ENCODE results near the gene ADI1.
A peak's percentile ranks its signal among the peaks of the same experiment; 100 is the strongest.
"Not testable (repeated sequence)": the region's sequence is repeated elsewhere in the genome, so short reads cannot be mapped to it uniquely, and the experiment has no call there.

The ADI1 gene

DNA sequence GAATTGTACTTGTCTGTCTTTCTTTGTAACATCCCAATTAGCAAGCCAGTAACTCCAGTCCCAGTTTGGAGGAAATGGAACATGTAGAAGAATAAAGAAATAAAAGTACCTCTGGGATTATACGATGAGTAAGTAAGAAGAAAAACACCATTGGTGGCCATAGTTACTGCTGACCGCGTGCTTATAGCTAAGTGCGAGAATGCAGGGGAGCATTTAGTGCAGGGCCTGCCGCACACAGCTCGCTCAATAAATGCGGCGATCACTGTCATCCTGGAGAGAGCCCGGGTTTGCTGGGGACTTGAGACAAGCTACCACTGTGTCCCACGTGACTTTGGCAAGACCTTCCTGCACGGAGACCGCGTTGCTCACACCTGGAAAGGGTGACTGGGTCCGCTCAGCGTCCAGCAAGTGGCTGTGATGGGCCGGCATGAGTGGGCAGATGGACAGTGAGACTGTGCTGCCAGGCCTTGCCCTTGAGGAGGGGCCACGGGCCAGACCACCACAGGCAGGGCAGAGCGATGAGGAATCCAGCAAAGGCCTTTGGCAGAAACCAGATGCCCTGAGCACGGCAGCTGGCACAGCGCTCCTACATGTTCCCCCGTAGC is 54.8 kb downstream of the ADI1 start:
- DNase-seq (ENCODE audit: low spot score) (no peak), FAIRE-seq (no peak)

DNA sequence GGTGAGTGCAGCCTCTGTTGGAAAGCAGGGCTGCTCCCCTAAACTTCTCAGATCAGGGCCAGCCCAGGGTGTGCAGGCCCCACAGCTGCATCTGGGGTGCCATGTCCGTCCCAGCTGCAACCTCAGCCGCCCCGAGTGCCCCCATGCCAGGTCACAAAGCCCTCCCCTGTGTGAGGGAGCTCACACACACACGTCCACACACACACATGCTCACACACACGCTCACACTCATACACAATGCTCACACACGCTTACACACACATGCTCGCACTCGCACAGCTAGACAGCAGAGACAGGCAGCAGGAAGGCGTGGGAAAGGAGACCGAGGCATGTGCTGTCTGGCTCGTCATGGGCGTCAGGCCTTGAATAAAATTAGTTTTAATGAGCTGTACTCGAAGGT is 55.4 kb downstream of the ADI1 start:
- FAIRE-seq = no peak
- DNase-seq (ENCODE audit: low spot score) = no peak

DNA sequence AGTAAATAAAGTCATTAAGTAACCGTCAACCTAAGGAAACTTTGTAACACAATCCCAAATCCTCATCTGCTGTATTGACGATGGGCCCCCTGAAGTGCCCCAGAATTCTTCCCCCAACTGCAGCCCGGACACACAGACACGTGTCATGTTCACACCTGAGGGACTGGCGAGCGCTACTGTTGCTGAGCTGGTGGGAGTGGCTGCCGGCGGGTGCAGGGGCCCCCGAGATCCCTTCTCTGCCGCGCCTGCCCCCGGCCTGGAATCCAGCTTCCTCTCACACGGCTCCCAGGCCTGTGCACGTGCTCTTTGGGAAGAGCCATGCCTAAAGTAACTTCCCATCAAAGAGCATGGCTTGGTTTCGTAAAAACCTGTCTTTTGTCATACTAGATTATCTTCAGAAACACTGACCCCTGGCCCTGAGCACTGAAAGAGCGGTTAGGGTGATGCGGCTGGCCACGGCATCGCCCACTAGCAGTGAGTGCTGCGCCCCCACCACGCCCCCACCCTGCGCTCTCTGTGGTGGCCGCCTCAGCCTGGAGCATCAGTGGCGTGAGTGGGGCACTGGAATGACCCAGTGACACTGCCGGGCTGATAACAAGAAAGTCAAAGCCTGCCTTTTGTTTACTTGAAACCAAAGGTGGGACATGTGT is 56.0 kb downstream of the ADI1 start:
- DNase-seq (ENCODE audit: low spot score) (no peak), FAIRE-seq (no peak)

DNA sequence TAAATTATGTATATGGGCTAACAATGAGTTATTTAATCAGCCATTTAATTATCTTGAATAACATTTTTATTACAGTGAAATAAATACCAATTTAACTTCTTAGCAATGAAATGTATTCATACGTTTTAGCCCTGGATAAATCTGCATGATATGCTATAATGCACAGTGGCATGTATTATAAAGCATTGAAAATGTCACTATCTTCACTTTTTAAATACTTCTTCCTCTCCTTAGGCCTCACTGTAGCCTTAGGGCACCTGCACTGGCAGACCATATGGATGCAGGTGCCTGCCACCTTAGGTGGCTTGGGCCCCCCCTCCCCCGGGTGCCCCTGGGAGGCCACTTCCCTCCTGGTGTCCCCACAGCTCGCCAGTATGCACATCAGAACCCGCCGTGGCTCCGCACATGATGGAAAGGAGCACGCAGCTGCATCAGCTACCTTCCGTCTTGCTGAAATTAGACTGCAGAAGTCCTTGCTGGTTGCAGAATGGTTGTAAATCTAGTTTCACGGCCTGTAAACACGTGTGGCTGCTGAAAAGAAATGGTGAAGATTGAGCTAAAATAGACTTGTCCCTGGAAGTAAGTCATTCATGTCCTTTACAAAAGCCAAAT is 56.7 kb downstream of the ADI1 start:
- FAIRE-seq (no peak), DNase-seq (ENCODE audit: low spot score) (no peak)

DNA sequence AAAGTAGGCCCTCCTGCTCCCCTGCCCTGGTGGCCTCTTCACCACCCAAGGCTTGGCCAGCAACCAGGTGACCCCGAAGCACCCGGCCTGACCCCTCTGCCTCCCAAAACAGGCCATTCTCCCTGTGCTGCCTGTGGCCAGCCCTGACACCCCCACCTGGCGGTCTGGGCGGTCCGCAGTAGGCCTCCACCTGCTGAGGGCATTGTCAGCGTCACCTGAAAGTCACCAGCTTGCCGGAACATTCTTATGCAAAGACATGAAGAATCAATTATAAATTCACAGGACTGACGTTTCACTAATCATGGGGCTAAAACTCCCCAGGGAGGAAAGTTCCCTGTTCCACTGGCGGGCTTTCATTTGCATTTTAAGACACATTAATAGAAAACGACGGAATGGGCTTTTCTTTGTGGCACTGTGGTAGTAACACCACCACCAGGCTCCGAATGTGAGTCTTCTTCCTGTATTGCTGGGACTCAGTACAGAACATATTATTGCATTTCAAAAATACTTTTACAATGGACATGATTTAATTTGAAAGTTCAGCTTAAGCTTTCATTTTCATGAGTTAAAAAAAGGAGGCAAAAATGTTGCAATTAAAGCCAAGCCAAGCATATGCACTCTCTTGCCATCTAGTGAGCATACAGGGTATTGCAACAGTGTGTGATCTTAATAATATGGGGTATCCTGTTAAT is 57.4 kb downstream of the ADI1 start:
- no peak for FAIRE-seq
- peak; percentile 23 for DNase-seq (ENCODE audit: low spot score)

DNA sequence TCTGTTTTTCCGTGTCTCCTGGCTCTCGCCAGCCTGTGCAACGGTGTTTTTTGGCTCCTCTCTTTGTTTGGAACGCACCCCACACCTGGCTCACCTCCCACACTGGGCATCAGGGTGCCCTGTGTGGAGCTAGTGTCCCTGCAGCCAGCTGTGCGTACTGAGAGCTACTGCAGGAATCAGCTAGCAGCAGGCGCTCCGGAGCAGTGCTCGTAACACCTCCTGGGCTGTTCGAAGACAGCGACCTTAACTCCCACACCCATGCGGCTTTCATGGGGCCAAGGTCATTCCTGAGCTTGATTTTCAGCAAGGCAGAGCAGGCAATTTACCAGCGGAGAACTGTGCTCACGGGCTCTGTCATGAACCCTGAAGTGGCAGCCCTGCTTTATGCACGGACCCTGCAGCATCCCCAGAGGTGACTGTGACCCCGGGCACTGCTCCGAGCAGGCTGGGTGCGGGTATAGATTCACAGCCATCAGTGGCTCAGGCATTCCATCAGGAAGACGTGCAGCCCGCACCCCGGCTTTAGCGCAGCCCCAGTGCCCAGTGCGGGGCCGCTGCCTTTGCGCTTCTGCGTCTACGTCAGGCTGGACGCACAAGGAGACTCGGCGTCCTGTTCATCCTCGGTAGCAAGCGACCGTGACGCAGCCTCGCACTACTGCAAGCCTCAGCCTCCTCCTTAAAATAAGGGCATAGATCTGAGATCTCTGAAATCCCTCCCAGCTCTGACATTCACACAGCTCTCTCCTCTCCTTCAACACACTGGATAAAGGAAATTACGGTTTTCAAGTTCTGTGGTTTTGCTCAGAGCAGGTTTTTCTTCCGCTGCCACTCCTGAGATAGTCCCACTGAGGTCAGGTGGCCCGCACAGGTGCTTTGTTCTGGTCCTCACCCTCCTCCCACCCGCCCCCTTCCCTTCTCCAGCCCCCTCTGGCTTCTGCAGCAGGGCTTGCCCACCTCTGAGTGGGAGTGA is 58.2 kb downstream of the ADI1 start:
- FAIRE-seq (no peak), DNase-seq (ENCODE audit: low spot score) (no peak)

DNA sequence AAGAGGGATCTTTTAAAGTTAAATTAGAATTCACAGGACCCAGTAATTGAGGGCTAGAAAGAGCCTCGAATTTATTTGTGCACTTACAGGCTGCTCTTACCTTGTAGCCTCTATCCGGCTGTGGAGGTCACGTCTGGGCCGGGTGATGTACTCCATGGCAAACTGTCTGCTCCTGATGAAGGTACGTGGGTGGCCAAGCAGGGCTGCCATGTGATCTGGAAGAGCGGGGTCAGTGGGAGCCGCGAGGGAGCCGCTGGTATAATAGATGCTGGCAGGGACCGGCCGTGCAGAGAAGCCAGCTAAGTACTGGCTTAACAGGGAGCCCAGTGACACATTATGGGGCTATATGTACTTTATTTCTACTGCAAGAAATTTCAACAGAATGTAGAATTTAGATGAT is 59.2 kb downstream of the ADI1 start:
- FAIRE-seq (no peak), DNase-seq (ENCODE audit: low spot score) (no peak)

DNA sequence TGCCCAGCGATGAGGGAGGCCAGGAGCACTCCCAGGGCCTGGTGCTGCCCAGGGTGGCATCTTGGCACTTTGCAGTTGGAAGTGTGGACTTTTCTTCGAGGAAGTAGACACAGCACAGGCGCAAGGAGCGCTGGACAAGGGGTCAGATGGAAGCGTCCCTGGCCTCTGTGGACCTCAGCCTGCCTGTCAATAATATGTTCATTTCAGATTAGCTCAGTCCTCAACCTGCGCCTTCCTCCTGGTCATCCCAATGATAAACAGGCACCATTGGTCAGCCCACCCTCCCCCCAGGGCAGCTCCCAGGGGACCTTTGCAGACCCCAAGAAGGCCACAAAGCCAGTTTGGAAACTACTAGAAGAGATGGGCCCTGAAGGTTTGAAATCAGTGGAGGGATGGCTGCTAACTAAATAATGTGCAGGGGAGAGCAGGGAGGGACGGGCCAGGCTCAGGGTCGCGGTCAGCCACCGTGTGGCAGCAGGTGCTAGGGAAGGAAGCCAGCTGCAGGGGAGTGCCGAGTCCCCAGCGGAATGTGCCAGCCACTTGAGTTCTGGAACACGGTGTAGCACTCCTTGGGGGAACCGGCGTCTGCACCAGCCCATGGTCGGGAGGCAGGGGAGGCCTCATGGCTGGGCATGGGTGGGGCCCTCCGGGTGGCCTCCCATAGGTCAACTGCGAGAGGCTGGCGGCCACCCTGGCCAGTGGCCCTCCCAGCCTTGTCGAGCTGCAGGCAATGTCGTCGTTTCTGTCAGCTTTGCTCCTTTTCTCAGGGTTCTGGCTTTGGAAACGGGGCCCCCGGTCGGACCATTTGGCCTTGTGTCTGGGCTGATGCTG is 59.9 kb downstream of the ADI1 start:
- FAIRE-seq = no peak
- no peak for DNase-seq (ENCODE audit: low spot score)

DNA sequence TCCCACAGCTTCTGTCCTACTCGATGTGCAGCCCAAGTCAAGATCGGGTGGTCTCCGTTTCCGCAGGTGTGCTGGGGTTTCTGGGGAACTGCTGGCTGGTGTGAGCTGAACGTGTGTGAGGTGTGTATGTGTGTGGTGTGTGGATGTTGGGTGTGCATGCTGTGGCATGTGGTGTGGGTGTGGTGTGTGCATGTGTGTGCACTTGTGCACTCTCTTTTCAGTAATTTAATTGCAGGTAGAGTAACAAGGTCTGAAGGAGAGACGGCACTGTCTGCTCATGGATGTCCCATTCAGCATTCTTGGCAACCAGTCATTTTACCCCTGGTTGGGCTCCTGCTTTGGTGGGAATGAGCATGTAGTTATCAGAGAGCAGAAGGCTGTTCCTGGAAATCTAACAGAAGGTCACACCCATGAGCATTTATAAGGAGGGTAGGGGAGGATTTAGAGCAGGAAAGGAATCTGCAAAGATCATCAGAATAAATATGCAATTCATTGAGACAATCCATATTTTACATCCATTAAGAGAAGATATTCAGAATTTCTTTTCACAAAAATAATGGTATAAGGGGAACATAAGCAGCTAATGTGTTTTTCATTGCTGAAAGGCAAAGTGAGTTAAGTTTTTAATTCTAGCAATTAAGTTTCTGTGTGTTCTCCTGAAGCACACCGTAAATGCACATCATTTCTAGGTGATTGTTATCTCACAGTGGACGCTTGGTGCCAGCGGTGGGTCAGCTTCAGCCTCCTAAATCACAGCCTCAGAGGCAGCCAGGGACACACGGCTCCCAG is 60.7 kb downstream of the ADI1 start:
- FAIRE-seq (no peak), DNase-seq (ENCODE audit: low spot score) (no peak)

DNA sequence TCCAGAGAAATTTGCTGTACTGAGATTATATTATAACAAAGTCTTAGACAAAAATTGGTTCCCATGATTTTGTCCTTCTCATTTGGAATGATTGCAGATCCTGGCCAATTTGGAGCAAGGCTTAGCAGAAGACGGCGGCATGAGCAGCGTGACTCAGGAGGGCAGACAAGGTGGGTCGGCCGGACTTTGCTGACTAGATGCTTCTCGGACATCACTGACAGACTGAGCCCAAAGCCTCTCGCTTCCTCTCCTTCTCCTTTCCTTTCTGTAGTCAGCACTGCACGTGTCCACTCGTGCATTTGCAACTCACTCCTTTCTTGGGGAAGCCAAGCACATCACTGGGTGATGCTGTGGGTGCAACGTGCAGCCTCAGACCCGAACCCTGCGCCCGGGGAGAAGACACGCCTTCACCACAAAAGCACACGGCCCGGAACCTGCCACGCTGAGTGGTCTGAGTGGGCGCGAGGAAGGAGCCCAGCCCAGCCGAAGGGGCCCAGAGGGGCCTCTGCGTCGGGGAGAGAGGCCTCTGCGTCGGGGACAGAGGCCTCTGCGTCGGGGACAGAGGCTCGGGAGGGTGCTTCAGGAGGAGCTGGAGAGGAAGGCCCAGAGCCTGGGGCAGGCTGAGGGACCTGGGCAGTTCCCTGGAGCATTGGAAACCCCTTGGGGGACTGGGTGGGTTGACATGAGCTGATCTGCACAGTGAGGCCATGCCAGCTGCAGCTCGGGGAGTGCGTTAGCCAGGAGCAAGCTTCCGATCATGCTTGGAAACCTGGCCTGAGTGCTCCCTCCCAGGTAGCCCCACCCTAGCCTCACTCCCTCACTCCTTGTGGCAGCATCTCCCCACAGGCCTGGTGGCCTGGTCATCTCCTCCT is 61.6 kb downstream of the ADI1 start:
- DNase-seq (ENCODE audit: low spot score) (no peak), FAIRE-seq (no peak)

DNA sequence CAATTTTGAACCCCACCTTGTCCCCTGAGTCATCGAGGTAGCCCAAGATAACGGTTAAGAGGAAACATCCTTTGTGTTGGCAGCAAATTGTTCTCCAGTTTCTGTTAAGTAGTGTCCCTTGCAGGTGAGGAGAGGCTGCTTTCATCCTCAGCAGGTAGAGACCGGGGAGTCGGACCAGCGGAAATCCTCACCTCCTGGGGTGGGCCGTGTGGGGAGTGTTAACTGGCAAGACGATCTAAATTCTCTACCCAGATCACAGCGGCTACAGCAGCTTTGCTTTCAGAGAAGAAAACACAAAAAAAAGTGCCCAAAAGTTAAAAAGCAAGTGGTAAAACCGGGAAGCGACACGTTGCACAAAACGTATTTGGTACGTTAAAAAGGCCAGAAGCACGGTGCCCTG is 63.2 kb downstream of the ADI1 start:
- FAIRE-seq (no peak), DNase-seq (ENCODE audit: low spot score) (no peak)

DNA sequence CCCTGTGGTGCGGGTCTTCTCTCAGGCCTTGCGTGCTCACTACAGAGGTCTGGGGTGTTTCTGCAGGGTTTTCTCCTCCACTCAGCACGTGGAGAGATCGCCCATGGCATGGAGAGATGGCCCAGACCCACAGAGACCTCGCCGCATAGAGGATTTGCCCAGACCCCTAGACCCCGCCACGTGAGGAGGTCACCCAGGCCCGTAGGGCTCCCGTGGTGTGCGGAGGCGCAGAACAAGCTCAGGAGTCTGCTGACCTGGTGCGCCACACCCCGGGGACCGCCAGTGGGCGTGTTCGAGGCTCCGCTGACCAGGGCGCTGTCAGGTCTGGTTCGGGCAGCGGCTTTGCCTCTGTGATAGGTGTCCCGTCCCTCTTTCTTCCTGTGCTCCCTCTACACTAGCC is 64.5 kb downstream of the ADI1 start:
- DNase-seq (ENCODE audit: low spot score) = no peak
- FAIRE-seq = no peak

DNA sequence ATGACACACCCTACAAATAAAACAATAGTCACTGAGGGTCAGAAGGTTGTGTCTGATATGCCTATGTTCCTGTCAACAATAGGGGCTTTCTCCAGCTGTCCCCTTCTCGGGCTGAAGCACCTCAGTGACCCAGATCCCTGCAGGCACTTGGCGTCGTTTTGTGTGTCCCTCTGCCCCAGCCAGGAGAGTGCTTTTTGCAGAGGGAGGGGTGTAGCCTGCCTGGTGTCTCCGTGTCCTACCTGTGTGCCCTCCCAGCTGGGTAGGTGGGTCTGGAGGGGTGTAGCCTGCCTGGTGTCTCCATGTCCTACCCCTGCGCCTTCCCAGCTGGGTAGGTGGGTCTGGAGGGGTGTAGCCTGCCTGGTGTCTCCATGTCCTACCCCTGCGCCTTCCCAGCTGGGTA is 65.3 kb downstream of the ADI1 start:
- DNase-seq (ENCODE audit: low spot score); FAIRE-seq: not testable (repeated sequence)

DNA sequence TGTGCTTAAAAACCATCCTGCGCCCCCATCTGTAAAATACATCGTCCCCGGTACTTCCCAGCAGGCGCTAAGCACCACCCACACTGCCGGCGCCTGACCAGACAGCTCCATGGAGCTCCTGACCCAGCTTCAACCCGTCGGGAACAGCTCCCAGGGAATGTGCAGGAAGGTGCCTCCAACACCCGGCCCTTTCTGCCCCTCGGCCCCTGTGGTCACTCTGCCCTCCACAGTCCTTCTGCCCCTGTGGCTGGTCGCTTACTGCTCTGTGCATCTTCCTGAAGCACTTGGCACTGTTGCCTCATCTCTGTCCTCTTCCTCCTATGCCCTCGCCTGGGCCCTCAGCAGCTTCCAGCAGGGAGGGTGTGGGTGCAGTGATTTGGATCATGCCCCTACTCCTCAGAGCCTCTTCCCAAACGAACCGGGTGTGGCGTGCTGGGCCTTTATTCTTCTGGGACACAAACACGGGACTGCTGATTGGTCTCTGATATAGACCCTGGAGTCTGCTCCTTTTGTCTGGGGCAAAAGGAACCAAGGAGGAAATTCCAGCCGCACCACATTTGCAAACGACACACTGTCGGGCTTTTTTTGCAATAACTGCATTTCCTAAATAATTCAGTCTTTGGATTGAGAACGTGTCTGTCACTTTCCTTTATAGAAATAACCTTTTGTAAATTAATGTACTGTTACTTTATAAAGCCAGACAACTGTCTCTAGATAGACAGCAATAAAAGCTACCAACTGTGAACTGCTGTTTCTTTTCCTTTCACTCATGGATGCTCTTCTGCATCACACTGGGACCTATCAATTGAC is 65.9 kb downstream of the ADI1 start:
- DNase-seq (ENCODE audit: low spot score) = no peak
- no peak for FAIRE-seq

DNA sequence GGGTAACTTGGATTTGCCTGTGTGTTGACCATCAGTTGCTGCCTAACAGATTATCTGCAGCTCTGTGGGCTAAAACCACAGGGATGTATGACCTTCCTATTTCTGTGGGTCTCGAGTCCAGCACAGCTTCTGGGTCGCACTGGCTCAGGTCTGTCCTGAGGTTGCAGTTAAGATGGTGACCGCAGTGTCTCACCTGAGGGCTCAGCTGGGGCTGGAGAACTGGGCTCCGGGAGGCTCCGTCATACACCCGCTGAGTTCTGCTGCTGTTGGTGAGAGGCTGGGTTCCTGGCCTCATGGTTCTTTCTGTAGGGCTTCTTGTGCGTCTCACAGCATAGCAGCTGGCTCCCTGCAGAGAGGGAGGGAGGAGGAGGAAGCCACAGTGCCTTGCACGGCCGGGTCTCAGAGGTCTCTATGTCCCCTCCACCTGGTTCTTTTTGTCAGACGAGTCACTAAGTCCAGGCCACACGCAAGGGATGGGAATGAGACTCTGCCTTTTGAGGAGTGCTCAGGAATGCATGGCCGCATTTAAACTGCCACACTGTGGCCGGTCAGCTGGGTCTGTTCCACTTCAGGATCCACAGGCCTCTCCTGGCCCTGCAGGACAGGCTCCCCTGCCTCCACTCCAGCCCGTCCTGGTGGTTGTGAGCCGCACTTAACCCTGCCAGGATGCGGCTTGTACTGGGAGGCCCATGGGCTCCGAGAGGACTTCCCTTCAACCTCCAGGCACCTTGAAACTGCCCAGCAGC is 67.2 kb downstream of the ADI1 start:
- DNase-seq (ENCODE audit: low spot score) (no peak), FAIRE-seq (no peak)

DNA sequence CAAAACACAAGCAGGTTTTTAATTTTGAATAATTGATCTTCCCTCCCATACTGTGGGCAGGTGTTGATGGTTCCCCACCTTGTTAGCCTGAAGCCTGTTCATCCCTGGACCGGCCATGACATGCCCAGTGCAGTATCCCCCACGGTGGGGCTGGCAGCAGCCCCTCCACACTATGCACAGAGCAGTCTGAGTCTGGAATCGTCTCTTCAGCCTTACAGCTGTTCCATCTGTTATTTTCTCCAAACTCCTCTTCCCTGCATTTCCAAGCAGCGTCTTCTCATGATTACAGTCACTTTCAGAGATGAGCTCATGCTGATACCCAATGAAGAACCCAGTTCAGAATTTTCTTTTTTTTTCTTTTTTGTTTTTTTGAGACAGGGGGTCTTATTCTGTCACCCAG is 68.2 kb downstream of the ADI1 start:
- DNase-seq (ENCODE audit: low spot score) (no peak), FAIRE-seq (no peak)

DNA sequence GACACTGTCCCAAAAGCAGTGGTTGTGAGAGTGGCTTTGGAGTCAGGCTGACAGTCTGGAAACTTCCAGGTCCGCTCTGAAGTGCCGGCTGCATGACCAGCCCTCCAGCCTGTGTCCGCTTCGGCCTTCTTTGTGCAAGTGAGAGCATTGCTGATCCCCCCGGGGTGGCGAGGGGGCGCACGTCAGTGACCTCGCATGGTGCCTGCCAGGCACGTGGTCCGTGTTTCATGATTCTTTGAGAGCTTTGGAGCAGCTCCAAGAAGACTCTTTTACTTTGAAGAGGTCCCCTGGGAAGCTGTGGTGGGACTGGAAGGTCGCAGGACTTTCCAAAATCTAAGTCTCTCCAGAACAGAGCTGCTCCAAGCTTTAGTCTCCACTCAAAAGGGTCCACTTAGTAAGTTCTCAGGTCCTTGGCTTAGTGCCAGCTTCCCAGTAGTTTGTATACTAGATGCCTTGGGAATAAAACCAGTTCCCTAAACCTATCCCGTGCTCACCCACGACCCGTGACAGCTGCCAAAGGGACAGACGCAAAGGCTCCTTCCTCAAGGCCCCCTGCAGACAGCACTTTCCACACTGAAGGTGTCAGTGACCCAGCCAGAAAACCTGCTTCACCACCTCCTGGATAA is 68.8 kb downstream of the ADI1 start:
- no peak for FAIRE-seq
- DNase-seq (ENCODE audit: low spot score) = no peak

Data from urothelium cell line (cell line).